Activated T-helper 2 cell treated with anti-CD3 and anti-CD28 coated beads, Interferon-gamma antibody, Interleukin-2, Interleukin-4, amounts not matched to agents 10 μg/mL and 5 μg/mL and 100 μg/mL, durations not matched to agents 14 hours and 24 hours and 36 hours (primary cell): ENCODE measurements around the gene CYP26B1. TPM values are rescaled to one million over a fixed set of nuclear protein-coding genes. Genes with fewer than 3 reads are reported as not detected.

Experiments
- DNase-seq: peaks from one replicate; pipeline ENCODE4 v3.0.0; 2021; ENCODE audit warnings: low spot score
- H3K27ac Mint-ChIP-seq: one replicate; pipeline ENCODE4 v1.8.0; 2021; ENCODE audit warnings: mixed read lengths
- H3K27me3 Mint-ChIP-seq: one replicate; pipeline ENCODE4 v1.8.0; 2021; ENCODE audit warnings: low read depth, mixed read lengths
- H3K36me3 Mint-ChIP-seq: one replicate; pipeline ENCODE4 v1.8.0; 2021; ENCODE audit warnings: low read depth, mixed read lengths
- H3K4me1 Mint-ChIP-seq: one replicate; pipeline ENCODE4 v1.8.0; 2021; ENCODE audit warnings: low read depth, mixed read lengths
- H3K4me3 Mint-ChIP-seq: one replicate; pipeline ENCODE4 v1.8.0; 2021; ENCODE audit warnings: low read depth, mild to moderate bottlenecking, moderate library complexity, mixed read lengths
- H3K9me3 Mint-ChIP-seq: one replicate; pipeline ENCODE4 v1.8.0; 2021; ENCODE audit warnings: mixed read lengths
- intact Hi-C: fragments of 100-400 bp; cut with micrococcal nuclease; formaldehyde crosslinking; loops from one replicate; pipeline ENCODE4 v1.15.1; 2023
- total RNA-seq: library from RNA; stranded (reverse); gene quantifications from 2 replicates; pipeline ENCODE4 v1.2.3, GENCODE V29; 2022

The CYP26B1 gene, protein sequence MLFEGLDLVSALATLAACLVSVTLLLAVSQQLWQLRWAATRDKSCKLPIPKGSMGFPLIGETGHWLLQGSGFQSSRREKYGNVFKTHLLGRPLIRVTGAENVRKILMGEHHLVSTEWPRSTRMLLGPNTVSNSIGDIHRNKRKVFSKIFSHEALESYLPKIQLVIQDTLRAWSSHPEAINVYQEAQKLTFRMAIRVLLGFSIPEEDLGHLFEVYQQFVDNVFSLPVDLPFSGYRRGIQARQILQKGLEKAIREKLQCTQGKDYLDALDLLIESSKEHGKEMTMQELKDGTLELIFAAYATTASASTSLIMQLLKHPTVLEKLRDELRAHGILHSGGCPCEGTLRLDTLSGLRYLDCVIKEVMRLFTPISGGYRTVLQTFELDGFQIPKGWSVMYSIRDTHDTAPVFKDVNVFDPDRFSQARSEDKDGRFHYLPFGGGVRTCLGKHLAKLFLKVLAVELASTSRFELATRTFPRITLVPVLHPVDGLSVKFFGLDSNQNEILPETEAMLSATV
- not detected in 2 replicates for total RNA-seq

DNA sequence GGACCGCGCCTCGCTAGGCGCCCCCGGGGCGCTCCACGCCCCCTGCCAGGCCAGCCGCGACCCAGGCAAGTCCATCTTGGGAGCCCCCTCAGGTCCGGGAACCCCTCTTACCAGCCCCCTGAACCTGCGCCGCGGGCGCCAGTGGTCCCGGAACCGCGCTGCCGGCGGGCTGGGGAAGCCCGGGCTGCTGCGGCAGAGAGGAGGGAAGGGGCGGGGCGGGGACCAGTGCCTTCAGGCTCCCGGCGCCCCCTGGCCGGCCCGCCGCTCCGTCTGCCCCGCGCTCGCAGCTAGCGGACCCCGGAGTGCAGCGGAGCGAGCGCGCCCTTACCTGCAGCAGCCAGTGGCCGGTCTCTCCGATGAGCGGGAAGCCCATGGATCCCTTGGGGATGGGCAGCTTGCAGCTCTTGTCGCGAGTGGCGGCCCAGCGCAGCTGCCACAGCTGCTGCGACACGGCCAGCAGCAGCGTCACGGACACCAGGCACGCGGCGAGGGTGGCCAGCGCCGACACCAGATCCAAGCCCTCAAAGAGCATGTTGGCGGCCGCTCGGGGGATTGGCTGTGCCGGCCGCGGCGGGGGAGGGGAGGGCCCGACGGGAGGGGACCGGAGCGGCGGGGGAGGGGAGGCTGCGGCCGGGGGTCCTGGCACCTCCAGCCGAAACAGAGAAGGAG, at the start of gene CYP26B1:
TSS of gene CYP26B1 (minus strand) at position 560 of the 669 bp plus-strand sequence. CDS start at position 532, 28 bp downstream.
- H3K4me1 Mint-ChIP-seq: peaks cover 15% of the 10 kb centered on the region
- H3K9me3 Mint-ChIP-seq: peaks cover 6% of the 10 kb centered on the region
- H3K27ac Mint-ChIP-seq: peak within 1 kb of the TSS; percentile 2
- H3K27me3 Mint-ChIP-seq: peaks cover 64% of the 10 kb centered on the region
- H3K4me3 Mint-ChIP-seq: peak within 1 kb of the TSS; percentile 63
- intact Hi-C loops: loop anchor here (5.0 kb wide), 1 partner anchor 1260 kb away; no protein-coding TSS in a partner anchor
- DNase-seq: no peak
- H3K36me3 Mint-ChIP-seq: peaks cover 7% of the 10 kb centered on the region

DNA sequence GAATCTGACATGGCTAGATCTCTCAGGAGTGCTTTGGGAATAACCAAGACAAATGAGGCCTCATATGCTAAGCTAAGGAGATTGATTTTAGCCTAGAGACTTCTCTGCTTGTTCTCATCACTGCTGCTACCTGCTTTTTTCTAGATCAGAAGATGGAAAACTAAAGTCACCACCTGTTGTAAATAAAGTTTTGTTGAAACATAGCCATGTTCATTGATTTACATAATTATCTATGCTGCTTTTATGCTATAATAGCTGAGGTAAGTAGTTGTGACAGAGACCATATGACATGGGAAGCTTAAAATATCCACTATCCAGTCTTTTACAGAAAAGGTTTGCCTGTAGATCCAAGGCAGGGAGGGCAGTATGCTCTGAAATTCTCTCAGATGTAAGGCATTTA, 46.1 kb upstream of the CYP26B1 start:
- intact Hi-C loops: no loop called here

DNA sequence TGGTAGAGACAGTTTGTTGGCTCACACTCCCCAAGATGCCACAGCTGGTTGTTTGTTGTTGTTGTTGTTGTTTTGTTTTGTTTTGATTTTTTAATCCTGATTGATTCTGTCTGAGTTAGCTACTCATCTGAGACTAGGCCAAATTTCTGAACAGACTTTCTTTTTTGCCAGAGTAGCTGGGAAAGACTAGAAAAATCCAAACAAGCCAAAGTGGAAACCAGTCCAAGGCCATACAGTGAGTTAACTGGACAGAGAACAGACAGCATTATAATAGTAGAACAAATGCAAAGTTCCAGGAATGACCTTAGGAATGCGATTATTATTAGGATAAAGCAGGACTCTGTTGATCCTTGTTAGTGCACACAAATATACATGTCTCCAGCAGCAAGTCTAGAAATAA, 43.8 kb upstream of the CYP26B1 start:
- Mint-ChIP-seq H3K27ac (no peak overlapping the region), H3K27me3 (no peaks in the 10 kb centered on the region), H3K4me1 (no peaks in the 10 kb centered on the region), H3K9me3 (peaks cover 4% of the 10 kb centered on the region), H3K4me3 (no peak overlapping the region), H3K36me3 (no peaks in the 10 kb centered on the region)
- intact Hi-C loops: no loop called here
- DNase-seq: no peak

More for the DNA sequence above, 46.1 kb upstream of the CYP26B1 start:
- Mint-ChIP-seq H3K4me1 (no peaks in the 10 kb centered on the region), H3K9me3 (peaks cover 4% of the 10 kb centered on the region), H3K27ac (no peak overlapping the region), H3K36me3 (no peaks in the 10 kb centered on the region), H3K27me3 (no peaks in the 10 kb centered on the region), H3K4me3 (no peak overlapping the region)
- DNase-seq: no peak

DNA sequence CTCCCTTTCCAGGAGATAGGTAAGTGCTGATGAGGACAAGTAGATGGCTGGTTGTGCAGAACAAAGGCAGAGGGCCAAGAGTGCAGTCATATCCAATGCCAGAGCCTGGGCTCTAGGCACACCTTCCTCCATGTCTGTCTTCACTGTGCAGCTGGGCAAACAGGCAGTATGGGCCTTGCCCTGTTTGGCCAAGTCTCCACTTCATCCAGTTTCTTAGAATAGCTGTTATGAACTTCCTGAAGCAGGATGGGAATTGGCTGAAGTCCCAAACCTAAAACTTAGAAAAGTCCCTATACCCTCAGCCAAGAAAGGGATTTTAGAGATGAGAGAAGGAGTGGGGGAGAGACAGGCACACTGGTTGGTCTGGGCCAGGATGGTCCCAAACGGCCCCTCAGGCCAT, 37.5 kb upstream of the CYP26B1 start:
- Mint-ChIP-seq H3K9me3 (no peaks in the 10 kb centered on the region), H3K36me3 (no peaks in the 10 kb centered on the region), H3K27ac (no peak overlapping the region), H3K27me3 (no peaks in the 10 kb centered on the region), H3K4me1 (no peaks in the 10 kb centered on the region), H3K4me3 (no peak overlapping the region)
- intact Hi-C loops: no loop called here
- no peak for DNase-seq

DNA sequence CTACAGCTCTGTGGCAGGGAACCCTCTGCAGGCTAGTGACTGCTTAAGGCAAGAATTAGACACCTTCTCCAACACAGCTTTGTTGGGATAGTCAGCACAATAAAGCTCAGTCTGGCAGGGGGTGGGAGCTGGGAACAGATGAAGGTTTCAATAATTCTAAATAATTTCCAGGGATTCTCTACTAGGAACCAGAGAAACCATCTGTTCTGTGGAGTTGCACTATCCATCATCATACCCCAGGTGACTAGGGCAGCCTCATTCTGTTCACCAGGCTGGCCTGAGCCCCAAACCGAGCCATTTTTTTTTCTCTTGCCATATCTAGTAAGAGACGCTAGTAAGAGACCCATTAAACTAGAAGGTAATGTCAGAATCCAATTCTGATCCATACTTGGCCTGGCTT, 35.8 kb upstream of the CYP26B1 start:
- H3K4me3 Mint-ChIP-seq: no peak overlapping the region
- H3K27ac Mint-ChIP-seq: no peak overlapping the region
- H3K4me1 Mint-ChIP-seq: no peaks in the 10 kb centered on the region
- no peaks in the 10 kb centered on the region for H3K9me3 Mint-ChIP-seq
- intact Hi-C loops: no loop called here
- no peaks in the 10 kb centered on the region for H3K36me3 Mint-ChIP-seq
- H3K27me3 Mint-ChIP-seq: no peaks in the 10 kb centered on the region
- DNase-seq: no peak

DNA sequence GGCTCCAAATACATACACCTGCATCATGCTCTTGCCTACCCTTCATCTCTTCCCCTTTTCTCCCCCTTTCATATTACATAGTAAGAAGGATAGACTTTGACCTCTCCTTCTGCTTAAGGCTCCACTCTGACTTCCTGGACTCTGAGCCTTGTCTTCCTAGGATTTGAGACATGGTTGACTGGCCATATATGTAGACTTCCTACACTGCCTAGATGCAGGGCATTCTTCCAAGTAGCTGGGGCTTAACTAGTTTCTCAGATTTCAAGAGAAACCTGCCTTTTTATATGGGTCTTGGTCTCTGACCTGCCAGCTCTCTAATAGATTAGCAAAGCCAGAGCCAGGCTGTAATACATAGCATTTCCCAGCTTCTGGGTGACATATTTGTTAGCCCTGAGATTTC, 35.4 kb upstream of the CYP26B1 start:
- H3K4me1 Mint-ChIP-seq: no peaks in the 10 kb centered on the region

DNA sequence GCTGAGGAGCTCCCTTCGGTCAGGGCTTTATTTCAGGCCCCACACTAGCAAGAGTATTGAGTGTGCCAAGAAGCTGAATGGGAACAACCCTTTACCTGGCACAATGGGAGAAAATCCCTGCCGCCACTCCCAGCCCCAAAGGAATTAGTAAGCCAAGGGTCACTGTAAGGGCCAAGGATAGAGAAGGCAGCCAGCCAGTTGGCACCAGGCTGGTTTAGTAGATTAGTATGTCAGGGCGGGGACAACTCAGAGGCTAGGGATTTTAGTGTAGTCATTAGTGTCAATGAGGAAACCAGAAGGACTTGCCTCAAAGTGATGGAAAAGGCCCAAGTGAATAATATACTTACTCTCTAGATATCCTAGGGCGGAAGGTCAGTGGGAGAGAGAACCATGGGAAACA, 34.9 kb upstream of the CYP26B1 start:
- Mint-ChIP-seq H3K36me3 (no peaks in the 10 kb centered on the region), H3K4me1 (no peaks in the 10 kb centered on the region)

More for the DNA sequence above, 35.4 kb upstream of the CYP26B1 start:
- intact Hi-C loops: no loop called here
- no peaks in the 10 kb centered on the region for H3K27me3 Mint-ChIP-seq
- no peak overlapping the region for H3K27ac Mint-ChIP-seq
- no peak overlapping the region for H3K4me3 Mint-ChIP-seq
- no peaks in the 10 kb centered on the region for H3K9me3 Mint-ChIP-seq
- no peak for DNase-seq
- no peaks in the 10 kb centered on the region for H3K36me3 Mint-ChIP-seq

DNA sequence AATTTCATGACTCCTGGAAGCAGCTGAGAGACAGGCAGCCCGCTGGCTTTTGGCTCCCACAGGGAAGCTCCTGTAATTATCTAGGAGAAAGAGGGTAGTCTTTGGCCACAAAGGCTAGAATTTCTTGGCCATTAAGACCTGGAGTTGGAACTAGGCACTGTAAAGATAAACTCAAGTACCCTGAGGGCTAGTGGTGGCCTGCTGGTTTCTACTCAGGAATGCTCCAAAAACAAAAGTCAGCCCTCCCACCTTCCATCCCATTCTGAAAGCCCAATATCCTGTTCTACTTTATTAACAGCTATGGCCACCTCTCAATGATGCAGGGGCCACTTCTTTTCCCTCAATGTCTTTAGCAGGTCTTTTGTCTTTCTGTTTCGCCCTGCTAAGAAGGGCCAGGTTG, 34.0 kb upstream of the CYP26B1 start:
- no peak overlapping the region for H3K27ac Mint-ChIP-seq
- intact Hi-C loops: no loop called here
- H3K4me1 Mint-ChIP-seq: no peaks in the 10 kb centered on the region
- no peaks in the 10 kb centered on the region for H3K36me3 Mint-ChIP-seq
- H3K9me3 Mint-ChIP-seq: no peaks in the 10 kb centered on the region
- H3K4me3 Mint-ChIP-seq: no peak overlapping the region
- H3K27me3 Mint-ChIP-seq: no peaks in the 10 kb centered on the region
- DNase-seq: no peak

More for the DNA sequence above, 34.9 kb upstream of the CYP26B1 start:
- H3K4me3 Mint-ChIP-seq: no peak overlapping the region
- intact Hi-C loops: no loop called here
- no peaks in the 10 kb centered on the region for H3K27me3 Mint-ChIP-seq
- H3K27ac Mint-ChIP-seq: no peak overlapping the region
- H3K9me3 Mint-ChIP-seq: no peaks in the 10 kb centered on the region
- DNase-seq: no peak

DNA sequence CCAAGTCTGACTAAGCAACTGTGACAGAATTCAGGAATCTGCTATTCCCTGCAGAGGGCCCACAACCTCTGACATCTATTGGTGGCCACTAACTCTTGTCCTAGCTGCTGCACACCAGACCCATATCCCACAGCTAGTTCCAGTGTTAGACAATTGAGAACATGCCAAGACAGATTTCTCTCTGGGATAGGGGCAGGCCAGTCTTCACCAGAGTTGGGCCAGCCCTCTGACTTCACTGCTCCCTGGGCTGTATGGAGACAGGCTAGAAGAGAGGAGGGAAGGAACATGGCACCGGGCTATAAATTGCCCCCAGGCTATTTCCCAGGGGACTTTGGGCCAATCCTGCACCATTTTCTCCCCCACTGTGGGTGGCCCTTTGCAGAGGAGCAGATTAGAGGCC, 32.7 kb upstream of the CYP26B1 start:
- no peaks in the 10 kb centered on the region for H3K27me3 Mint-ChIP-seq
- intact Hi-C loops: no loop called here
- no peak overlapping the region for H3K4me3 Mint-ChIP-seq
- H3K36me3 Mint-ChIP-seq: no peaks in the 10 kb centered on the region
- no peaks in the 10 kb centered on the region for H3K9me3 Mint-ChIP-seq
- no peaks in the 10 kb centered on the region for H3K4me1 Mint-ChIP-seq
- H3K27ac Mint-ChIP-seq: no peak overlapping the region
- DNase-seq: no peak

DNA sequence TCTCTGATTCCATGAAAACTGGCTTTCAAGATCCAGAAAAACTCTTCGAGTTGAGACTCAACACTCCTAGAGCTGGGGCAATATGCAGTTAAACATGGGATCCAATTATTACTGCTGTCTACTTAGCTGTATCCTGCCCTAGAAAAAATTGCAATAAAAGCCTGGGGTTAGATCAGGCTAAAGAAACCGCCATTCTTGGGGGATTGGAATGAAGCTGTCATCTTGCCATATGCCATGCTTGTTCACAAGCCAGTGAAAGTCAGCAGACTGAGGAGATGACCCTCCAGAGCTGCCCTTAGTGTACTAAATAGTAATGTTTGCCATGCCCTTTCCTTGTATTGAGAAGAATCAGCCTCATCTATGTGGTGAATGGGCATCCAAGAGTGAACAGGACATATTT, 30.9 kb upstream of the CYP26B1 start:
- no peaks in the 10 kb centered on the region for H3K9me3 Mint-ChIP-seq
- H3K4me1 Mint-ChIP-seq: no peaks in the 10 kb centered on the region
- H3K36me3 Mint-ChIP-seq: no peaks in the 10 kb centered on the region
- intact Hi-C loops: no loop called here
- no peak for DNase-seq
- no peak overlapping the region for H3K27ac Mint-ChIP-seq
- no peak overlapping the region for H3K4me3 Mint-ChIP-seq
- no peaks in the 10 kb centered on the region for H3K27me3 Mint-ChIP-seq

DNA sequence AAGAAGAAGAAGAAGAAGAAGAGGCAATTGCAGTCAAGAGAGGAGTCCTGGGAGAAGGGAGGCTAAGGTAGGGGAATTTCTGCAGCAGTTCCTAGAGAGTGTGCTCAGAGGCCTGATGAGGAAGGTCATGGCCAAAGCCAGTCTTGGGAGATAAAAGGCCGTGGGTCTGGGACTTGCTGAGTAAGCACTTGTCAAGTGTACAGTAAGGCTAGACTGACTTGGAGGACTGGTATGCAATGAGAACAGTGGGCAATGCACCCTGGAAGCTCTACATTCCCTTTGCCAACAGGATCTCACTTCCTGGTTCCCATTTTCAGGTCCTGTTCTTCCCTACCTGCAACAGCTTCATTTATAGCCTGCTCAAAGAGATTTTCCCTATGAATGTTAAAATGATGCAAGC, 28.6 kb upstream of the CYP26B1 start:
- H3K27me3 Mint-ChIP-seq: no peaks in the 10 kb centered on the region
- intact Hi-C loops: no loop called here
- H3K27ac Mint-ChIP-seq: no peak overlapping the region
- H3K36me3 Mint-ChIP-seq: no peaks in the 10 kb centered on the region
- no peaks in the 10 kb centered on the region for H3K9me3 Mint-ChIP-seq
- DNase-seq: no peak
- no peak overlapping the region for H3K4me3 Mint-ChIP-seq
- no peaks in the 10 kb centered on the region for H3K4me1 Mint-ChIP-seq

DNA sequence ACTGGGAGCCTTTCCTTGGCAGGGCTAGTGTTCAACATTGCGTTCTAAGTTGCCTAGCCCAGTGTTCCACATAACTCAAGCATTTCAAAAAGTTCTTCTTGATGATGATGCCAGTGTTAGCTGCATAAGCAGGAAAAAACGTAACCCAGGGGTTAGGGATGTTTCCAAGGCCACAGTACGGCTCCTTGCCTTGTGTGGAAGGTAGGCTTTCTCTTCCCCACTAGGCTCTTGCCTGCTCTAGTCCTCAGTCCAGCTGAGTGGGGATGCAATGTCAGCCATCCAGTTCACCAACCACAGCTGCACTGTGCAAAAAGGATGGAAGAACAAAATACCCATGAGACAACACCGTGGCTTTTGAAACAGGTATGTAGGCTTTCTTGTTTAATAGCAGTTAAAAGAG, 28.0 kb upstream of the CYP26B1 start:
- Mint-ChIP-seq H3K27me3 (peaks cover 3% of the 10 kb centered on the region), H3K27ac (no peak overlapping the region), H3K36me3 (no peaks in the 10 kb centered on the region), H3K4me1 (no peaks in the 10 kb centered on the region), H3K9me3 (no peaks in the 10 kb centered on the region), H3K4me3 (no peak overlapping the region)
- intact Hi-C loops: no loop called here
- no peak for DNase-seq

DNA sequence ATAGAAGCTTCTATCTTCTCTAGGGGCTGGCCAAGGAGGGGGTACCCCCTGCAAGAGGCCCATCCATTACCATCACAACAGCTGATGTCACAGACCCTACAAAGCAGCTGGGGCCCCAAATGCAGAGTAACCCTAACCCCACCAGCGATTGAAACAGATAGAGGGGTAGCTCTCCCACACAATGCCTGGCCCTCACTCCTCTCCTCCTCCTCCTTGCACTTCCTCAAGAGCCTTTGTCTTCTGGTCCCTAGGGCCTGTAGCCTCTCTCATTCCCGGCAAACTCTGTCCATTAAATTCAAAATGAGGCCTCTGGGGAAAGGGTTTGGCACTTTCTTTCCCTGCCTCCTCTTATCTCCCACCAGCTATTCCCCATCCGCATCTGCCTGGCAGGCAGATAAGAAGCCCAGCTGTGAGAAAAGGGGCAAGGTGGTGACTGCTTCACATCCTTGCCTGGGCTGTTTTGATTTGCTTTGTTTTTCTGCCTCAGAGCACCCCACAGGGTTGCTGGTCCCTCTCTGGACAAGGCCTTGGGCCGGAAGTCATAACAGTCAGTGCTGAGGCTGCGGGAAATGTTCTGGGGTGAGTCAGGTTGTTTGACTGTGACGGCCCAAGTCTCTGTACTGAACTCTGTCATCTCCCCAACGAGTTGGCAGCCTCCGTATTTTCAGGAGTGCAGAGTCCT, 26.1 kb upstream of the CYP26B1 start:
- H3K27ac Mint-ChIP-seq: no peak overlapping the region
- no peak for DNase-seq
- intact Hi-C loops: no loop called here

More for the DNA sequence above, 26.1 kb upstream of the CYP26B1 start:
- peaks cover 5% of the 10 kb centered on the region for H3K27me3 Mint-ChIP-seq
- no peaks in the 10 kb centered on the region for H3K4me1 Mint-ChIP-seq
- no peaks in the 10 kb centered on the region for H3K36me3 Mint-ChIP-seq
- no peak overlapping the region for H3K4me3 Mint-ChIP-seq
- H3K9me3 Mint-ChIP-seq: no peaks in the 10 kb centered on the region
